GM12878 (cell line): Measurements from ENCODE around the gene VGF. TPM values are rescaled to one million over a fixed set of nuclear protein-coding genes. Genes with fewer than 3 reads are reported as not detected.

ENCODE experiments used
- ATAC-seq: fragments of 200-7000 bp; cut with Tn5 transposase; 3 replicates; pipeline ENCODE4 v1.9.1; 2020; ENCODE audit warnings: mild to moderate bottlenecking, moderate library complexity
- BruUV-seq: library from RNA; stranded (reverse); fragments of 400-500 nt; replicated peaks from 2 replicates; lab custom pipeline; 2021; lab: Mats Ljungman, UMichigan
- CTCF ChIA-PET: fragments of 300-600 bp; sonication (Branson Sonifier 250); formaldehyde crosslinking; extraction: SDS; loops from one replicate; lab custom pipeline; 2021; ENCODE audit warnings: inconsistent platforms; lab: Yijun Ruan, JAX
- POLR2A ChIA-PET: fragments of 350-600 bp; formaldehyde crosslinking; extraction: SDS; loops from one replicate; lab custom pipeline; 2021; ENCODE audit warnings: inconsistent platforms; lab: Charles Lee
- RAD21 ChIA-PET: fragments of 300-600 bp; sonication (Branson Sonifier 250); formaldehyde crosslinking; loops from one replicate; lab custom pipeline; 2023; ENCODE audit warnings: antibody characterized with exemption; ENCODE audit not compliant: unreplicated experiment; lab: Charles Lee
- SMC1A ChIA-PET: fragments of 300-600 bp; sonication (Branson Sonifier 250); formaldehyde crosslinking; loops from one replicate; lab custom pipeline; 2023; ENCODE audit not compliant: unreplicated experiment, uncharacterized antibody; lab: Charles Lee
- DNase-seq: peaks from one replicate; pipeline ENCODE4 v3.0.0-alpha.2; 2011; ENCODE audit warnings: low read depth, low spot score
- FAIRE-seq: peaks from 3 replicates; lab custom pipeline; 2011; peaks lifted over from hg19 to GRCh38; lab: Jason Lieb, UNC
- H2AFZ ChIP-seq: 2 replicates; pipeline ENCODE4 v1.6.0; 2011; ENCODE audit warnings: low read depth, low read length, control low read depth; ENCODE audit not compliant: control insufficient read depth
- H3K27ac ChIP-seq: 2 replicates; pipeline ENCODE4 v1.5.1; 2011; ENCODE audit warnings: control low read depth; ENCODE audit not compliant: control insufficient read depth, insufficient read depth
- H3K27me3 ChIP-seq, 2 experiments: replicated peaks in 1 of 2; 2 replicates each; pipeline versions ENCODE4 v1.6.0 to v1.6.1; 2011; ENCODE audit warnings: low read length in 1 of 2; ENCODE audit not compliant: control insufficient read depth in 2 of 2, insufficient read depth in 2 of 2
- H3K36me3 ChIP-seq, 2 experiments: 2 replicates each; pipeline ENCODE4 v1.5.1; 2011; ENCODE audit warnings: low read length in 1 of 2; ENCODE audit not compliant: control insufficient read depth in 2 of 2, insufficient read depth in 2 of 2
- H3K4me1 ChIP-seq: 2 replicates; pipeline ENCODE4 v1.6.1; 2011; ENCODE audit warnings: mild to moderate bottlenecking, low read length, moderate library complexity, mixed read lengths; ENCODE audit not compliant: control insufficient read depth, insufficient read depth
- H3K4me2 ChIP-seq: 2 replicates; pipeline ENCODE4 v1.6.0; 2011; ENCODE audit warnings: control low read depth; ENCODE audit not compliant: control insufficient read depth, insufficient read depth
- H3K4me3 ChIP-seq: fragments of 200-600 bp; sonication (generic); 2 replicates; pipeline ENCODE4 v1.5.1; 2016
- H3K79me2 ChIP-seq: 2 replicates; pipeline ENCODE4 v1.6.0; 2011; ENCODE audit warnings: low read length; ENCODE audit not compliant: control insufficient read depth, insufficient read depth
- H3K9ac ChIP-seq: 2 replicates; pipeline ENCODE4 v1.8.0; 2011; ENCODE audit warnings: low read length, control low read depth, mixed read lengths; ENCODE audit not compliant: control insufficient read depth, insufficient read depth
- H3K9me3 ChIP-seq: replicated peaks from 3 replicates; pipeline ENCODE4 v1.5.1; 2011; ENCODE audit warnings: mild to moderate bottlenecking, low read length; ENCODE audit not compliant: control insufficient read depth, insufficient read depth
- H4K20me1 ChIP-seq: 2 replicates; pipeline ENCODE4 v1.6.0; 2011; ENCODE audit not compliant: control insufficient read depth, insufficient read depth
- EGR1 ChIP-seq, 2 experiments: IDR thresholded peaks; 1 replicate in 1 of 2; 2 replicates in 1 of 2; pipeline ENCODE4 v1.6.1; 2011 to 2012; ENCODE audit warnings: low read depth in 2 of 2, low read length in 2 of 2, borderline replicate concordance in 1 of 2, mild to moderate bottlenecking in 1 of 2, moderate library complexity in 1 of 2
- MEF2A ChIP-seq: IDR thresholded peaks from 2 replicates; pipeline ENCODE4 v1.6.1; 2011; ENCODE audit warnings: low read depth, mild to moderate bottlenecking, low read length, moderate library complexity; ENCODE audit not compliant: insufficient read depth
- MXI1 ChIP-seq: fragments of 150-350 bp; IDR thresholded peaks from 2 replicates; pipeline ENCODE4 v1.6.1; 2011; ENCODE audit warnings: low read depth, mild to moderate bottlenecking, inconsistent platforms, low read length, improper control_type of control experiment
- MYB ChIP-seq: fragments of 150-350 bp; IDR thresholded peaks from 2 replicates; pipeline ENCODE4 v1.6.1; 2014; ENCODE audit warnings: mild to moderate bottlenecking, low read depth, low read length, borderline replicate concordance
- RAD51 ChIP-seq: fragments of 450-650 bp; IDR thresholded peaks from 2 replicates; pipeline ENCODE4 v1.6.1; 2016; ENCODE audit warnings: moderate library complexity, mild to moderate bottlenecking, inconsistent platforms
- RBBP5 ChIP-seq: fragments of 200-600 bp; sonication (generic); conservative IDR thresholded peaks from 2 replicates; pipeline ENCODE4 v1.6.1; 2016
- SUZ12 ChIP-seq: fragments of 200-600 bp; sonication (generic); IDR thresholded peaks from one replicate; pipeline ENCODE4 v1.6.1; 2018; ENCODE audit warnings: antibody characterized with exemption, mild to moderate bottlenecking; ENCODE audit not compliant: unreplicated experiment
- TCF3 ChIP-seq: IDR thresholded peaks from 2 replicates; pipeline ENCODE4 v1.6.1; 2012; ENCODE audit warnings: low read depth, mild to moderate bottlenecking, low read length, borderline replicate concordance; ENCODE audit not compliant: insufficient read depth
- ZNF384 ChIP-seq: IDR thresholded peaks from 2 replicates; pipeline ENCODE4 v1.6.1; 2012; ENCODE audit warnings: low read depth, mild to moderate bottlenecking, low read length, improper control_type of control experiment, borderline replicate concordance
- WGBS: methylation state at CpG from one replicate; pipeline ENCODE4 v1.1.6; 2016; ENCODE audit warnings: low lambda C conversion rate; ENCODE audit not compliant: insufficient replicate concordance, insufficient coverage; ENCODE audit errors: missing lambda C conversion rate; 5-methylcytosine and 5-hydroxymethylcytosine counted together
- in situ Hi-C: fragments of 300-500 bp; cut with MboI; formaldehyde crosslinking; loops from 9 replicates; pipeline ENCODE4 v1.14.3; 2018; ENCODE audit warnings: mixed read lengths
- intact Hi-C: fragments of 100-400 bp; cut with micrococcal nuclease; formaldehyde crosslinking; loops from one replicate; pipeline ENCODE4 v1.14.2; 2022; ENCODE audit not compliant: unreplicated experiment
- polyA plus RNA-seq, 11 experiments: library from polyadenylated mRNA; depleted of rRNA in 4 of 11; unstranded in 6 of 11; stranded (reverse) in 5 of 11; fragments of >200 nt; fragmentation: Nextera tagmentation in 4 of 11; fragmentation: Illumina TruSeq in 1 of 11; extraction: Ambion mirVana in 4 of 11; extraction: Trizol in 1 of 11; gene quantifications; 1 replicate in 1 of 11; 2 replicates in 10 of 11; pipeline versions ENCODE4 v1.2.1 to v1.2.3, GENCODE V29; 2011 to 2016; ENCODE audit warnings: inconsistent platforms in 2 of 11, missing spikeins in 2 of 11, low read depth in 1 of 11
- total RNA-seq, 4 experiments: library from RNA; depleted of rRNA in 3 of 4; stranded (reverse); fragments of >200 nt in 3 of 4; fragmentation: Illumina TruSeq in 1 of 4; extraction: Trizol in 1 of 4; gene quantifications; 2 replicates each; pipeline versions ENCODE4 v1.2.1 to v1.2.3, GENCODE V29; 2013 to 2021

Gene VGF
- total and polyA plus RNA-seq, 10 of the 15 experiments (the other 5 are each of a cell fraction or from before 2014, with no cell fraction given) = 0.09 to 0.25 (median 0.17) TPM; not detected in 6

DNA sequence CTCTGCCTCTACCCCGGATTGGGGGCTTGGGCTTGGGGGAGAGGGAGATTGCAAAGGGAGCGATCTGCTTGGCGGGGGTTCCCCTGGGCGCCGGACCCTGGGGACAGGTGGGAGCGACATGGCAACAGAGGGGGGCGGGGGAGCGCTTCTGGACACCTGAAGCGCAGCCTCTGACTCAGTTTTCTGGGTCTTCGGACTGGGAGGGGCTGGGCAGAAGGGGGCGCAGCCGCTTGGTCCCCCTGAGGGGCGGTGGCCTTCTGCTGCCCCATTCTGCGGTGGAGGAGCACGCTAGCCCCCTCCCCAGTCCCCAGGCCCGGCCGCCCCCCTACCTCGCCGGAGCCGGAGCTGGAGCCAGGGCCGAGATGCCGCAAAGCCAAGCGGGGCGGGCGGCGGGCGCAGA lies 14.3 kb upstream of the VGF start:
- SMC1A ChIA-PET = no interaction called here
- FAIRE-seq = no peak
- CTCF ChIA-PET = interaction anchor here (1.9 kb wide), 1 partner anchor 13 kb away, joined by 6 read pairs; no protein-coding TSS in a partner anchor
- RAD21 ChIA-PET = no interaction called here
- Histone ChIP-seq H2AFZ (no peak overlapping the region), H3K27me3 (peaks cover 6 to 14% of the 10 kb centered on the region in 2 experiments), H4K20me1 (no peaks in the 10 kb centered on the region), H3K79me2 (no peaks in the 10 kb centered on the region), H3K36me3 (no peaks in the 10 kb centered on the region), H3K9ac (no peak overlapping the region), H3K4me2 (no peak overlapping the region), H3K9me3 (no peaks in the 10 kb centered on the region), H3K27ac (no peak overlapping the region), H3K4me1 (no peaks in the 10 kb centered on the region), H3K4me3 (no peak overlapping the region)
- DNase-seq = no peak
- POLR2A ChIA-PET = no interaction called here
- TF ChIP-seq TCF3 = no peak
- TF ChIP-seq MYB = no peak
- no peak for TF ChIP-seq MXI1
- peak; percentile 67 for TF ChIP-seq SUZ12
- no peak for TF ChIP-seq RAD51
- TF ChIP-seq EGR1 (IDR thresholded peaks at IDR 0.05; ENCODE audit: borderline replicate concordance in 1 of 2, low read depth in 2 of 2, low read length in 2 of 2) = no peak
- no peak for TF ChIP-seq RBBP5
- intact Hi-C loops (no loop called here), in situ Hi-C loops (no loop called here)
- WGBS = 21% methylated on average over 20 of the region's 27 CpGs
- no TSS peak for BruUV-seq
- ATAC-seq = no peak

DNA sequence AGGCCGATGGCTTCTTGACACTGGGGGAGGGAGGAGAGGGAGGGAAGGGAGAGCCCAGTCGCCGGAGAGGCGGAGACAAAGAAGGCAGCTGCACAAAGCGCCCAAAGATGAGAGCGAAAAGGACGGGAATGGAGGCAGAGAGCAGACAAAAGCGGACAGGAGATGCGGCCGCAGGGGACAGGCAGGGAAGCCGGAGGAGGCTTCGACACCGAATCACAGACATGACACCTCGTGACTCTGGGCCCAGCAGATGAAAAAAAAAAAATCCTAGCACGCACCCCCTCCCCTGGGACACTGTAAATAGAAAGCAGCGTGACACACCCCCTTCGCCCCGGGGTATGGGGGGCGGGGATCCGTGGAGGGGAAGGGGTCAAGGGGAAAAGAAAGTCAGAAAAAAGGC lies 13.7 kb upstream of the VGF start:
- no peak overlapping the region for H3K4me2 ChIP-seq
- BruUV-seq = no TSS peak
- no peak overlapping the region for H3K9ac ChIP-seq
- no peak overlapping the region for H3K4me3 ChIP-seq
- RAD21 ChIA-PET = no interaction called here
- peaks cover 8 to 14% of the 10 kb centered on the region in 2 experiments for H3K27me3 ChIP-seq
- in situ Hi-C loops = no loop called here
- SMC1A ChIA-PET = no interaction called here
- H3K27ac ChIP-seq = no peak overlapping the region
- no peak for FAIRE-seq
- WGBS = 3% methylated on average over 15 of the region's 20 CpGs
- no peaks in the 10 kb centered on the region for H4K20me1 ChIP-seq
- TF ChIP-seq ZNF384 (peak; percentile 56; the same call in 1 of the 2 replicates), MEF2A (no peak)
- POLR2A ChIA-PET = interaction anchor here (0.6 kb wide), 1 partner anchor 99 kb away, joined by 7 read pairs; no protein-coding TSS in a partner anchor
- H3K4me1 ChIP-seq = no peaks in the 10 kb centered on the region
- CTCF ChIA-PET = interaction anchor here (0.8 to 1.9 kb wide), 2 partner anchors 14 to 35 kb away, joined by 3 to 6 read pairs; no protein-coding TSS in a partner anchor
- no peak for DNase-seq
- intact Hi-C loops = no loop called here
- ATAC-seq = no peak
- no peaks in the 10 kb centered on the region for H3K9me3 ChIP-seq
- no peaks in the 10 kb centered on the region for H3K79me2 ChIP-seq
- no peaks in the 10 kb centered on the region for H3K36me3 ChIP-seq
- H2AFZ ChIP-seq = no peak overlapping the region
